ENCODE data around the gene SLC29A2. TPM values are rescaled to one million over a fixed set of nuclear protein-coding genes. Genes with fewer than 3 reads are reported as not detected.
A peak's percentile ranks its signal among the peaks of the same experiment; 100 is the strongest.

SLC29A2 gene
- total RNA-seq, 1 donor from 2014 or later: 35.7 TPM

DNA sequence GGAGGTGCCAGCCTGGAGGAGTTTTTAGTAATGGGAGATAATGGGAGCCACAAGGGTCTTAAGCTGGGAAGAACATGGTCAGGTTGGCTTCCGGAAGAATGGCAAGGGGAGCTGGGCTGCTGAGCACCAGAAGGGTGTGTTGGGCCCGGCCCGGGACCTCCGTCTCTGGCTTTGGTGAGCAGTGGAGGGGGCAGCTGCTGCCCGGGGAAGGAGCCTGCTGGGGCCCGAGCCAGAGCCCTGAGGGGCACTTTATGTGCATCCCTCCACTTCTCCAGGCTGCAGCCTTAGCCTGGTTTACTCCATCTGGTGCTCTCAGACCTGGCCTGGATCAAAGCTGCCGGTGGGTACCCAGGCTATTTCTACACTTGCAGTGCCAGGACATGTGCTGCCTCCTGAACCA lies 40.5 kb upstream of the SLC29A2 start:
- Mint-ChIP-seq H3K36me3 (no peaks in the 10 kb centered on the region), H3K9me3 (no peaks in the 10 kb centered on the region), H3K27me3 (ENCODE audit: low read depth) (peaks cover 66% of the 10 kb centered on the region), H3K27ac (no peak overlapping the region), H3K4me1 (peaks cover 3% of the 10 kb centered on the region), H3K4me3 (no peak overlapping the region)
- TF ChIP-seq, protein P1, sequence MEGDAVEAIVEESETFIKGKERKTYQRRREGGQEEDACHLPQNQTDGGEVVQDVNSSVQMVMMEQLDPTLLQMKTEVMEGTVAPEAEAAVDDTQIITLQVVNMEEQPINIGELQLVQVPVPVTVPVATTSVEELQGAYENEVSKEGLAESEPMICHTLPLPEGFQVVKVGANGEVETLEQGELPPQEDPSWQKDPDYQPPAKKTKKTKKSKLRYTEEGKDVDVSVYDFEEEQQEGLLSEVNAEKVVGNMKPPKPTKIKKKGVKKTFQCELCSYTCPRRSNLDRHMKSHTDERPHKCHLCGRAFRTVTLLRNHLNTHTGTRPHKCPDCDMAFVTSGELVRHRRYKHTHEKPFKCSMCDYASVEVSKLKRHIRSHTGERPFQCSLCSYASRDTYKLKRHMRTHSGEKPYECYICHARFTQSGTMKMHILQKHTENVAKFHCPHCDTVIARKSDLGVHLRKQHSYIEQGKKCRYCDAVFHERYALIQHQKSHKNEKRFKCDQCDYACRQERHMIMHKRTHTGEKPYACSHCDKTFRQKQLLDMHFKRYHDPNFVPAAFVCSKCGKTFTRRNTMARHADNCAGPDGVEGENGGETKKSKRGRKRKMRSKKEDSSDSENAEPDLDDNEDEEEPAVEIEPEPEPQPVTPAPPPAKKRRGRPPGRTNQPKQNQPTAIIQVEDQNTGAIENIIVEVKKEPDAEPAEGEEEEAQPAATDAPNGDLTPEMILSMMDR (IDR thresholded peaks at IDR 0.05; ENCODE audit: unreplicated experiment): no peak
- no peak for DNase-seq (ENCODE audit: low spot score in 2 of 2, unreplicated experiment in 2 of 2)

DNA sequence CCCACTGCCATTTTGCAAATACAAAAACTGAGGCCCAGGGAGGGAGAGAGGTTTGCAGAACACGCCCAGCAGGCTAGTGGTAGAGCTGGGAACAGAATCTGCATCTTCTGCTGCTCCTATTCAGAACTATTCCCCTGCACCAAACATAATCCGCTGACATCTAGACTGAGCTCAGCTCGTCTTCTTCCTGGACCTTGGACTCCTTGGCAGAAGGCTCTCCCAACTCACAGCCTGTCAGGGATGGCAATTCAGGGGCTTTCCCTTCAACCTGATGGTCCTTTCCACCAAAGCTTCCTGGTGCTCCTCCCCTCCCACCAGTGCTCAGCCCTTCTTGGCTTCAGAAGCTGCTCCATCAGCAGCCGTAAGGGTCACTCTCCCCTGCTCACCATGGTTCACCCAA lies 39.8 kb upstream of the SLC29A2 start:
- TF ChIP-seq, protein P1 (IDR thresholded peaks at IDR 0.05; ENCODE audit: unreplicated experiment): no peak
- DNase-seq (ENCODE audit: low spot score in 2 of 2, unreplicated experiment in 2 of 2): no peak
- Mint-ChIP-seq H3K27me3 (ENCODE audit: low read depth) (peaks cover 63% of the 10 kb centered on the region), H3K27ac (no peak overlapping the region), H3K4me1 (peaks cover 3% of the 10 kb centered on the region), H3K9me3 (no peaks in the 10 kb centered on the region), H3K4me3 (no peak overlapping the region), H3K36me3 (no peaks in the 10 kb centered on the region)

DNA sequence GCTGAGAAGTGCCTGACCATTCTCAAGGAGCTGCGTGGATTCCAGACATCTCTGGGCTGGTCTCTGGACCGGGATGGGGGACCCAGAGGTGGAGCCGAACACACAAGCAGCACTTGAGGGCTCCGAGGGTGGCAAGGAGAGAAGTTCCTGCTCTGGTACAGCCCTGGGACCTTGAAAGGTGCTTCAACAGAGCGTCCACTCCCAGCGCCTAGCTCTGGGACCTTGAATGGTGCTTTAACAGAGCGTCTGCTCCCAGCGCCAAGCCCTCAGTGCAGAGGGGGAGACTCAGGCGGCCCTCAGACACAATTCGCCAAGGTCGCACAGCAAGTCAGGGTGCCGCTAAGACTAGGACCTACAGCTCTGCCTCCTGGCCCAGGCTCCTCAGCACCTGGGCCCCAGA lies 38.6 kb upstream of the SLC29A2 start:
- H3K9me3 Mint-ChIP-seq: no peaks in the 10 kb centered on the region
- peaks cover 3% of the 10 kb centered on the region for H3K4me1 Mint-ChIP-seq
- no peak for DNase-seq (ENCODE audit: low spot score in 2 of 2, unreplicated experiment in 2 of 2)
- TF ChIP-seq, protein P1 (IDR thresholded peaks at IDR 0.05; ENCODE audit: unreplicated experiment): no peak
- H3K36me3 Mint-ChIP-seq: no peaks in the 10 kb centered on the region
- peaks cover 63% of the 10 kb centered on the region for H3K27me3 Mint-ChIP-seq (ENCODE audit: low read depth)
- peak overlapping the region; percentile 37 for H3K4me3 Mint-ChIP-seq
- no peak overlapping the region for H3K27ac Mint-ChIP-seq

DNA sequence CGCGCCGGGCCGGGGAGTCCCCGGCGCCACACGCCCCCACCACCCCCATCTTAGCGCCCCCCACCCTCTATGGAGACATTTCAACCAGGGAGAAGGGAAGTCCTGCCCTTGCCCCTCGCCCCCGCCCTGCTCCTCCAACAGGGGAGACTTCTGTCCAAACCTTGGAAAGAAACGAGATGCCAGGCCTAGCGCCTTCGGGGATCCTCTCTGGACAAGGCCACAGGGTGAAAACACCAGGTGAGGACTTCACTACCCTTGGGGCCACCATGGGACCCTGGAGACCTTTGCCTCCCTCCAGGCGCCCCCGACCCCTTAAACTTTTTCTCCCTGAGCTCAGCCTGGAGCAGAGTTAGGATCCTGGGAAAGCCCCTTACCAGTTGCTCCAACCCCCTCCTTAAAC lies 37.7 kb upstream of the SLC29A2 start:
- DNase-seq (ENCODE audit: low spot score in 2 of 2, unreplicated experiment in 2 of 2): no peak
- H3K27me3 Mint-ChIP-seq (ENCODE audit: low read depth): peaks cover 63% of the 10 kb centered on the region
- no peak overlapping the region for H3K27ac Mint-ChIP-seq
- H3K4me1 Mint-ChIP-seq: peaks cover 3% of the 10 kb centered on the region
- no peaks in the 10 kb centered on the region for H3K9me3 Mint-ChIP-seq
- H3K36me3 Mint-ChIP-seq: no peaks in the 10 kb centered on the region
- TF ChIP-seq, protein P1 (IDR thresholded peaks at IDR 0.05; ENCODE audit: unreplicated experiment): no peak
- H3K4me3 Mint-ChIP-seq: no peak overlapping the region

DNA sequence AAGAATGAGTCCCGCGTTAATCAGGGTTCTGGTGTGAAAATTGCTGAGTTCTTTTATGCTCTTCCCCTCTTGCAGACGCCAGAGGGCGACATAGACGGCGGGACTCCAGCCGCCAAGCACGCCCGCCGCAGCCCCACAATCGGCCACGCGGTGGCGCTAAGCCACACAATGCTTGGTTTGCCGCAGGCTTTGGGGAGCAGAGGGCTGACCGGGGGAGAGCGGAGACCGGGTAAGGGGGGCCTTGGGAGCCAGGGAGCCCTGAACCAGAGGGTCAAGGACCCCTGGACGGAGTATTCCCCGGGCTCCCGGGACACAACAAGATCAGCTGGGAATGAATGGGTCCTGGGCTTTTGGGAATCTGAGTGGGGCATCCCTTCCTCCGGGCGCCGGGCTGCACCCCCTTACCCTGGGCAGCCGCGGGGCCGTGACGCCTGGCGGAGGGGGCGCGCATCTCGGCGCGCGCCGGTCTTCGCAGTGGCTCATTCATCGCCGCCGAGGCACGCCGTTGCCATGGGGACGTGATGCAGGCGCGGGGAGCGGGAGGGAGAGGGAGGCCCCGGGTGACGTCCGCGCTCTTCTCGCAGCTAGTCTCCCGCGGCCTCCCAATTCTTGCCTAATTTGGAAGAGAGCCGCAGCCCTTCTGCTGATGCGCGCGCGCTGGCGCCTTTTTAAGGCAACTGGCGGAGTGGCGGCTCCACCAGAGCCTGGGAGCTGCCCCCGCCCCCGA lies 37.1 kb upstream of the SLC29A2 start:
- Mint-ChIP-seq H3K4me1 (peaks cover 3% of the 10 kb centered on the region), H3K27me3 (ENCODE audit: low read depth) (peaks cover 62% of the 10 kb centered on the region), H3K9me3 (no peaks in the 10 kb centered on the region), H3K27ac (no peak overlapping the region), H3K4me3 (peak overlapping the region; percentile 71), H3K36me3 (no peaks in the 10 kb centered on the region)
- peak; percentile 80 to 98 for DNase-seq (ENCODE audit: low spot score in 2 of 2, unreplicated experiment in 2 of 2)
- TF ChIP-seq, protein P1 (IDR thresholded peaks at IDR 0.05; ENCODE audit: unreplicated experiment): peak; percentile 100
